Activated B cell treated with CpG ODN at 0.5 μM for 24 hours (primary cell): ENCODE results near the gene PBXIP1. TPM values are rescaled to one million over a fixed set of nuclear protein-coding genes. Genes with fewer than 3 reads are reported as not detected.

Experiments
- ATAC-seq: fragments of 200-7000 bp; cut with Tn5 transposase; one replicate; pipeline ENCODE4 v1.10.0; 2021; ENCODE audit warnings: low read depth, mild to moderate bottlenecking, moderate library complexity
- CTCF ChIA-PET: fragments of 350-600 bp; sonication (Branson Sonifier 250); formaldehyde crosslinking; loops from one replicate; lab custom pipeline; 2021; ENCODE audit warnings: antibody characterized with exemption; lab: Charles Lee
- POLR2A ChIA-PET: fragments of 350-600 bp; sonication (Branson Sonifier 250); formaldehyde crosslinking; loops from one replicate; lab custom pipeline; 2021; ENCODE audit warnings: antibody characterized with exemption; lab: Charles Lee
- DNase-seq: peaks from one replicate; pipeline ENCODE4 v3.0.0; 2022
- H3K27ac Mint-ChIP-seq: one replicate; pipeline ENCODE4 v1.8.0; 2020; ENCODE audit warnings: mixed read lengths
- H3K27me3 Mint-ChIP-seq: one replicate; pipeline ENCODE4 v1.8.0; 2021; ENCODE audit warnings: mixed read lengths
- H3K36me3 Mint-ChIP-seq: one replicate; pipeline ENCODE4 v1.8.0; 2021; ENCODE audit warnings: low read depth, mixed read lengths
- H3K4me1 Mint-ChIP-seq: one replicate; pipeline ENCODE4 v1.8.0; 2021; ENCODE audit warnings: mixed read lengths
- H3K4me3 Mint-ChIP-seq: one replicate; pipeline ENCODE4 v1.8.0; 2020; ENCODE audit warnings: mild to moderate bottlenecking, mixed read lengths
- H3K9me3 Mint-ChIP-seq: one replicate; pipeline ENCODE4 v1.8.0; 2020; ENCODE audit warnings: mixed read lengths
- intact Hi-C: fragments of 100-400 bp; cut with micrococcal nuclease; formaldehyde crosslinking; loops from one replicate; pipeline ENCODE4 v1.15.1; 2024
- total RNA-seq: library from RNA; stranded (reverse); gene quantifications from 2 replicates; pipeline ENCODE4 v1.2.3, GENCODE V29; 2022
- TF ChIP-seq, protein P1 (sequence below): fragments of 200-600 bp; IDR thresholded peaks from one replicate; pipeline ENCODE4 v1.8.0; 2022; ENCODE audit warnings: antibody characterized with exemption, mild to moderate bottlenecking

The PBXIP1 gene
- total RNA-seq, 1 donor from 2014 or later = 42.4 TPM

DNA sequence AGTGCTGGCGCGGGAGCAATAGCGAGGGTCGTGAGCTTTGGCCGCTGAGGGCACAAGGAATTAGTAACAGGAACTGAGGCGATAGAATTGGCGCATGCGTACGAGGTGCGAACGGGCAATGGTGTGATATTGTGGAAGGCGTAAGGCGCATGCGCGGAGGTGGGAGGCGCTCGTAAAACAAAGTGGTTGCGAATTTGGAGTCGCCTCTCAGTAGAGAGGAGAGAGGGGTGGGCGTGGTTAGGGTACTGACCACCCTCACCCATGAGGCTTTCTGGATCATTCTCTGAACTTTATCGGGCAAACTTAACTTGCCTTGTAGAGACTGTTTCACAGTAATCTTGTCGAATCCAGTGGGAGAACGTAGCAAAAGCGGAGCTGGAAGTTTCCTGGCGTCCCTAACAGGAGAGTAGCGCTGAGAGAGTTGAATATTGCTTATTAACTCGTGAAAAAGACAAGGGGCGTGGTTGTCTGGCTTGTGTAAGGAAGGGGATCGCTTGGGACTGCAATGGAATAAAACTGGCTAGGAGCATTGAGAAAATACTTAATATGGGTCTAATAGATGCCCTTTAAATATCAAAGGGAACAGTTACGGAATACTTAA lies 19.0 kb upstream of the PBXIP1 start:
- intact Hi-C loops = loop anchor here (1.0 to 10.0 kb wide), 9 partner anchors 8 to 417 kb away; partner anchors contain the start of genes FLAD1, KRTCAP2, PYGO2 and TRIM46
- POLR2A ChIA-PET = interaction anchor here (0.5 to 6.9 kb wide), 20 partner anchors 8 to 298 kb away, joined by 3 to 71 read pairs (median 7); partner anchors contain the start of genes ADAM15, CLK2, FLAD1 and PBXIP1

DNA sequence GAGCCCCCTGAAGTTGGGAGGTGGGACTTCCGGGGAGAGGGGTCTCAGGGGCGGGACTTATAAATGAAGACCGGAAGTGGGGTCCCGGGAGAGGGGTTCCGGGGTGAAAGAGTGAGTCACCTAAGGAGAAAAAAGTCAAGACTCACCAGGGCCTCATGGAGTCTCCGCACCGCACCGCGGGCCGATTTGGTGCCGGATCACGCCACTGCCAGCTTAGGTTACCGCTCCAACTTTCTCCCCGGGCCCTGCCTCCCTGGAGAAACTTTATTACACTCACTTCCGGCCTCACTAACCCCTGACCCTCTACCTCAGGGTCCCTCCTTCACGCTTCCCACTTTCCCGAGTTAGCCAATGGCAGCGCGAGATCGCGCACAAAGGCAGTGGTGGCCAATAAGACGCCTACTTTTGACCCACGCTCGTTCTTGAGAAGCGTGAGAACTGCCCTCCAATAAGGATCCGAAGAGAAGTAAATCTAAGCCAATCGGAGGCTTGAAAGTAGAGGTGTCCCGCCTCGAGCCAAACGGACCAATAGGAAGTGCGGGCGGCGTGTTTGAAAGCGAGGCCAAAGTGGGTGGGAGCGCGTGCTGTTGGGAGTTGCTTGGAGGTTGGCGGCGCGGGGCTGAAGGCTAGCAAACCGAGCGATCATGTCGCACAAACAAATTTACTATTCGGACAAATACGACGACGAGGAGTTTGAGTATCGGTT lies 18.4 kb upstream of the PBXIP1 start, which contains the start of gene CKS1B:
Gene CKS1B, plus strand, starts transcription at position 580 of the 706 bp plus-strand sequence. Its CDS starts 65 bp downstream, at position 645.
- H3K27ac Mint-ChIP-seq = no peak within 1 kb of the TSS
- H3K4me3 Mint-ChIP-seq = no peak within 1 kb of the TSS
- ATAC-seq (peak; percentile 83), DNase-seq (peak; percentile 87)
- CTCF ChIA-PET = interaction anchor here (0.6 to 2.8 kb wide), 8 partner anchors 9 to 87 kb away, joined by 3 to 14 read pairs (median 4); partner anchors contain the start of genes FLAD1 and PYGO2
- TF ChIP-seq, protein P1, sequence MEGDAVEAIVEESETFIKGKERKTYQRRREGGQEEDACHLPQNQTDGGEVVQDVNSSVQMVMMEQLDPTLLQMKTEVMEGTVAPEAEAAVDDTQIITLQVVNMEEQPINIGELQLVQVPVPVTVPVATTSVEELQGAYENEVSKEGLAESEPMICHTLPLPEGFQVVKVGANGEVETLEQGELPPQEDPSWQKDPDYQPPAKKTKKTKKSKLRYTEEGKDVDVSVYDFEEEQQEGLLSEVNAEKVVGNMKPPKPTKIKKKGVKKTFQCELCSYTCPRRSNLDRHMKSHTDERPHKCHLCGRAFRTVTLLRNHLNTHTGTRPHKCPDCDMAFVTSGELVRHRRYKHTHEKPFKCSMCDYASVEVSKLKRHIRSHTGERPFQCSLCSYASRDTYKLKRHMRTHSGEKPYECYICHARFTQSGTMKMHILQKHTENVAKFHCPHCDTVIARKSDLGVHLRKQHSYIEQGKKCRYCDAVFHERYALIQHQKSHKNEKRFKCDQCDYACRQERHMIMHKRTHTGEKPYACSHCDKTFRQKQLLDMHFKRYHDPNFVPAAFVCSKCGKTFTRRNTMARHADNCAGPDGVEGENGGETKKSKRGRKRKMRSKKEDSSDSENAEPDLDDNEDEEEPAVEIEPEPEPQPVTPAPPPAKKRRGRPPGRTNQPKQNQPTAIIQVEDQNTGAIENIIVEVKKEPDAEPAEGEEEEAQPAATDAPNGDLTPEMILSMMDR = no peak
- intact Hi-C loops = loop anchor here (1.0 to 10.0 kb wide), 9 partner anchors 9 to 416 kb away; partner anchors contain the start of genes FLAD1, KRTCAP2, PYGO2 and TRIM46
- H3K4me1 Mint-ChIP-seq = peaks cover 36% of the 10 kb centered on the region
- no peaks in the 10 kb centered on the region for H3K27me3 Mint-ChIP-seq
- H3K36me3 Mint-ChIP-seq = peaks cover 27% of the 10 kb centered on the region
- POLR2A ChIA-PET = interaction anchor here (0.5 to 6.9 kb wide), 27 partner anchors 9 to 984 kb away, joined by 3 to 71 read pairs (median 7); partner anchors contain the start of genes CLK2, FLAD1, PBXIP1 and PMVK
- no peaks in the 10 kb centered on the region for H3K9me3 Mint-ChIP-seq

More for the DNA sequence above, 19.0 kb upstream of the PBXIP1 start:
- Mint-ChIP-seq H3K4me1 (peaks cover 31% of the 10 kb centered on the region), H3K4me3 (no peak overlapping the region), H3K36me3 (peaks cover 25% of the 10 kb centered on the region), H3K27me3 (no peaks in the 10 kb centered on the region), H3K9me3 (no peaks in the 10 kb centered on the region), H3K27ac (no peak overlapping the region)
- ATAC-seq (peak; percentile 54), DNase-seq (peak; percentile 90)
- CTCF ChIA-PET = interaction anchor here (0.6 to 2.8 kb wide), 5 partner anchors 9 to 87 kb away, joined by 3 to 14 read pairs (median 4); partner anchors contain the start of gene PYGO2
- TF ChIP-seq, protein P1 = no peak

DNA sequence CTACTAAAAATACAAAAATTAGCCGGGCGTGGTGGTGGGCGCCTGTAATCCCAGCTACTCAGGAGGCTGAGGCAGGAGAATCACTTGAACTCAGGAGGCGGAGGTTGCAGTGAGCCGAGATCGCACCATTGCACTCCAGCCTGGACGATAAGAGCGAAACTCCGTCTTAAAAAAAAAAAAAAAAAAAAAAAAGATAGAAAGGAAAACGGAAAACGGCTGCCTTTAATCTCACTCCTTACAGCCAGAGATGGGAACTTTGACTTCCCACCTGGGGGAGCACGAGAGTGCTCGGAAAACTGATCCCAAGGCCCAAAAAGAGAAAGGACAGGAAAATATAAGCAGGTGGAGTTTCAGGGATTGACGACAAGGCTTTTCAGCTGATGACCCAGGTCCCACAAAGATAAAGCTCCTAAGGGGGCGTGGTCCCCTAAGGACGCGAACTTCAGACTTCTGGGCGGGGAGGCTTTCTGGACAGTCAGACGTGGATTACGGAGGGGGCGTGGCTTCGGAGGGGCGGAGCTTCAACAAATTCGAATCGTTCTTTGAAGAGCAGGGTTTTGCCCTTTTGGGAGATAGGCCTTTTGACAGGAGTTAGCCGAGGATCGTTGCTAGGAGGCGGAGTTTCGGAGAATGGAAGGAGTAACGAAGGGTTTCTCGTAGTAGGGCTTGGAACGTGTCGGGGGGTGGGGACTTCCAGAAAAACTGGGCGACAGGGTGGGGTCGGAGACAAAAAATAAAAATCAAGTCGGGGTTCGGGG lies 17.6 kb upstream of the PBXIP1 start:
- ATAC-seq = peak; percentile 13
- H3K27me3 Mint-ChIP-seq = no peaks in the 10 kb centered on the region
- no peak overlapping the region for H3K4me3 Mint-ChIP-seq
- H3K9me3 Mint-ChIP-seq = no peaks in the 10 kb centered on the region
- TF ChIP-seq, protein P1 = no peak
- peaks cover 37% of the 10 kb centered on the region for H3K4me1 Mint-ChIP-seq
- ChIA-PET CTCF (interaction anchor here (0.6 to 1.6 kb wide), 5 partner anchors 10 to 77 kb away, joined by 3 to 12 read pairs (median 3); partner anchors contain the start of genes FLAD1 and PYGO2), POLR2A (interaction anchor here (0.6 to 6.9 kb wide), 28 partner anchors 9 to 1687 kb away, joined by 3 to 71 read pairs (median 7); partner anchors contain the start of genes FLAD1, KRTCAP2, PBXIP1 and PMVK)
- peaks cover 28% of the 10 kb centered on the region for H3K36me3 Mint-ChIP-seq
- intact Hi-C loops = loop anchor here (1.0 to 10.0 kb wide), 9 partner anchors 10 to 415 kb away; partner anchors contain the start of genes FLAD1, KRTCAP2, PYGO2 and TRIM46
- DNase-seq = peak; percentile 85
- no peak overlapping the region for H3K27ac Mint-ChIP-seq

DNA sequence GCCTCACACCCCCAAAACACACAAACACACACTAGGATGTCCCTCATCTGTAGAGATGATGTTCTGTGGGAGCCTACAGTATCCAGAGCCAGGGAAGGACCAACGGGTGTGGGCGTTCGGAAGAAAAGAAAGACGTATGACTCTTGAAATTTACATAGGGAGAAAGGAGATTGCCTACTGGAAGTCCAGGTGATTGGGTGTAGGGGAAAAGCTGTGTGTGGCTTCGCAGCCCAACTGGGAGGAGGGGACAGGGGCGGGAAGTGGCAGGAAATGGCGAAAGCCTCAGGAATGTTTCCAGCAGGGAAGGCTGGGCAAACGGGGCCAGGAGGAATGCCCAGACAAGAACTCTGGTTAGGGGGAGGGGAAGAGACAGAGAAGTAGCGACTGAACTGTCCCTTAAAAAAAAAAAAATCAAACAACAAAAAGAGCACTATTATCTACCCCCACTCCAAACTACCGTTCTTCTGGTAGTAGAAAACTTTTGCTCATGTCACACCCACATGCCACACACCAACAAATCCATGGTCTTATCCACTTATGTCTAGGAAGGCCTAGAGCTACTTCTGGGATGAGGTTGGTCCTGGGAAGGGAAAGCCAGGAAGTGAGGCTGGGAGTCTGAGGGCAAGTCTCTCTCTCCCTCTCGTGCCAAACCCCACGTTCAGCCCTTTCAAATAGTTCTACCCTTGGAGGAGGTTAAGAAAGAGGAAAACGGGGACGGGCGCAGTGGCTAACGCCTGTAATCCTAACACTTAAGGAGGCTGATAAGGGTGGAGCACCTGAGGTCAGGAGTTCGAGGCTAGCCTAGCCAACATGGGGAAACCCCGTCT lies 16.8 kb upstream of the PBXIP1 start:
- Mint-ChIP-seq H3K27me3 (no peaks in the 10 kb centered on the region), H3K9me3 (no peaks in the 10 kb centered on the region), H3K4me1 (peaks cover 34% of the 10 kb centered on the region), H3K4me3 (no peak overlapping the region), H3K36me3 (peaks cover 31% of the 10 kb centered on the region), H3K27ac (peak overlapping the region; percentile 19)
- no peak for ATAC-seq
- CTCF ChIA-PET = interaction anchor here (1.2 to 2.8 kb wide), 6 partner anchors 11 to 112 kb away, joined by 3 to 12 read pairs (median 9); partner anchors contain the start of gene PYGO2
- intact Hi-C loops = loop anchor here (10.0 kb wide), 1 partner anchor 202 kb away; the partner anchor contains the start of genes KRTCAP2 and TRIM46
- DNase-seq = no peak
- TF ChIP-seq, protein P1 = no peak
- POLR2A ChIA-PET = interaction anchor here (0.6 to 6.9 kb wide), 10 partner anchors 9 to 1688 kb away, joined by 3 to 71 read pairs (median 12); partner anchors contain the start of genes PBXIP1, PYGO2 and ZBTB7B
